Parathyroid adenoma (tissue), 2 donors: Measurements from ENCODE around the gene OSBPL1A.

Source experiments
- H2AFZ ChIP-seq: fragments of 300-600 bp; sonication (generic); one replicate; pipeline ENCODE4 v1.7.0; 2017; ENCODE audit warnings: antibody characterized with exemption, mild to moderate bottlenecking
- H3K27ac ChIP-seq: fragments of 300-600 bp; sonication (generic); one replicate; pipeline ENCODE4 v1.7.0; 2017
- H3K27me3 ChIP-seq: fragments of 300-600 bp; sonication (generic); one replicate; pipeline ENCODE4 v1.7.0; 2017; ENCODE audit warnings: low read length; ENCODE audit not compliant: control insufficient read depth, insufficient read depth
- H3K36me3 ChIP-seq: fragments of 300-600 bp; sonication (generic); one replicate; pipeline ENCODE4 v1.7.0; 2017; ENCODE audit warnings: low read length; ENCODE audit not compliant: control insufficient read depth, insufficient read depth
- H3K4me1 ChIP-seq: fragments of 300-600 bp; sonication (generic); one replicate; pipeline ENCODE4 v1.7.0; 2017; ENCODE audit warnings: control low read depth
- H3K4me2 ChIP-seq: fragments of 300-600 bp; sonication (generic); one replicate; pipeline ENCODE4 v1.7.0; 2017; ENCODE audit warnings: low read length
- H3K4me3 ChIP-seq: fragments of 300-600 bp; sonication (generic); one replicate; pipeline ENCODE4 v1.7.0; 2017; ENCODE audit warnings: low read depth, low read length
- H3K79me2 ChIP-seq: fragments of 300-600 bp; sonication (generic); one replicate; pipeline ENCODE4 v1.7.0; 2017; ENCODE audit warnings: control low read depth
- H3K9ac ChIP-seq: fragments of 300-600 bp; sonication (generic); one replicate; pipeline ENCODE4 v1.7.0; 2017; ENCODE audit warnings: mild to moderate bottlenecking
- H3K9me3 ChIP-seq: fragments of 300-600 bp; sonication (generic); one replicate; pipeline ENCODE4 v1.7.0; 2017; ENCODE audit warnings: low read length; ENCODE audit not compliant: control insufficient read depth
- CTCF ChIP-seq: fragments of 300-600 bp; sonication (generic); IDR thresholded peaks from one replicate; pipeline ENCODE4 v1.7.0; 2017; ENCODE audit warnings: antibody characterized with exemption, mild to moderate bottlenecking
- donor health status: primary hyperparathyroidism.

The OSBPL1A gene

GRCh38 chr18:24276994-24277393 is 120.6 kb downstream of the OSBPL1A start:
- no peak for TF ChIP-seq CTCF
- H3K27me3 ChIP-seq = no peaks in the 10 kb centered on the region
- no peak overlapping the region for H3K4me2 ChIP-seq
- H3K79me2 ChIP-seq = no peaks in the 10 kb centered on the region
- H3K4me1 ChIP-seq = peaks cover 9% of the 10 kb centered on the region
- H3K9me3 ChIP-seq = no peaks in the 10 kb centered on the region
- H3K27ac ChIP-seq = no peak overlapping the region
- H2AFZ ChIP-seq = no peak overlapping the region
- H3K4me3 ChIP-seq = no peak overlapping the region
- no peak overlapping the region for H3K9ac ChIP-seq
- H3K36me3 ChIP-seq = no peaks in the 10 kb centered on the region

GRCh38 chr18:24274837-24275236 is 122.8 kb downstream of the OSBPL1A start:
- peaks cover 9% of the 10 kb centered on the region for H3K4me1 ChIP-seq
- H3K4me2 ChIP-seq = no peak overlapping the region
- H3K79me2 ChIP-seq = no peaks in the 10 kb centered on the region
- H3K9ac ChIP-seq = no peak overlapping the region
- H2AFZ ChIP-seq = no peak overlapping the region
- H3K9me3 ChIP-seq = no peaks in the 10 kb centered on the region
- H3K4me3 ChIP-seq = no peak overlapping the region
- H3K27me3 ChIP-seq = no peaks in the 10 kb centered on the region
- no peak overlapping the region for H3K27ac ChIP-seq
- no peaks in the 10 kb centered on the region for H3K36me3 ChIP-seq
- no peak for TF ChIP-seq CTCF

GRCh38 chr18:24273596-24273995 is 124.0 kb downstream of the OSBPL1A start:
- no peak overlapping the region for H3K9ac ChIP-seq
- H3K27ac ChIP-seq = no peak overlapping the region
- no peaks in the 10 kb centered on the region for H3K9me3 ChIP-seq
- H3K79me2 ChIP-seq = peaks cover 7% of the 10 kb centered on the region
- H3K36me3 ChIP-seq = no peaks in the 10 kb centered on the region
- H3K4me2 ChIP-seq = no peak overlapping the region
- no peak for TF ChIP-seq CTCF
- H3K27me3 ChIP-seq = no peaks in the 10 kb centered on the region
- H2AFZ ChIP-seq = no peak overlapping the region
- peaks cover 9% of the 10 kb centered on the region for H3K4me1 ChIP-seq
- no peak overlapping the region for H3K4me3 ChIP-seq

- Histone ChIP-seq H3K4me1 (peaks cover 9% of the 10 kb centered on the region), H3K36me3 (no peaks in the 10 kb centered on the region), H3K79me2 (peaks cover 11% of the 10 kb centered on the region), H3K27ac (peak overlapping the region; percentile 86), H3K9me3 (no peaks in the 10 kb centered on the region), H3K4me2 (peak overlapping the region; percentile 85), H3K27me3 (no peaks in the 10 kb centered on the region), H3K4me3 (peak overlapping the region; percentile 58), H3K9ac (no peak overlapping the region), H2AFZ (peak overlapping the region; percentile 94)
- no peak for TF ChIP-seq CTCF
Observed at GRCh38 chr18:24272229-24272525, 125.4 kb downstream of the OSBPL1A start.

- Histone ChIP-seq H3K79me2 (peaks cover 11% of the 10 kb centered on the region), H2AFZ (peak overlapping the region; percentile 94), H3K36me3 (no peaks in the 10 kb centered on the region), H3K4me3 (peak overlapping the region; percentile 78), H3K4me2 (peak overlapping the region; percentile 85), H3K9me3 (no peaks in the 10 kb centered on the region), H3K4me1 (peaks cover 9% of the 10 kb centered on the region), H3K27me3 (no peaks in the 10 kb centered on the region), H3K9ac (no peak overlapping the region), H3K27ac (peak overlapping the region; percentile 86)
- no peak for TF ChIP-seq CTCF
Observed at GRCh38 chr18:24271381-24272228, 126.0 kb downstream of the OSBPL1A start.
